Astrocyte of the spinal cord (primary cell): ENCODE measurements around the gene PMPCB.
"Not testable (repeated sequence)": the region's sequence is repeated elsewhere in the genome, so short reads cannot be mapped to it uniquely, and the experiment has no call there.

Experiments
- DNase-seq: peaks from one replicate; pipeline ENCODE4 v3.0.0; 2011; ENCODE audit warnings: low read depth, low spot score
- H3K4me3 ChIP-seq: 2 replicates; pipeline ENCODE4 v1.5.1; 2011; ENCODE audit warnings: low read depth, mild to moderate bottlenecking, low read length, moderate library complexity
- CTCF ChIP-seq: IDR thresholded peaks from 2 replicates; pipeline ENCODE4 v1.5.1; 2012; ENCODE audit warnings: low read depth, mild to moderate bottlenecking, low read length, inconsistent platforms
- in situ Hi-C: cut with HindIII; loops from 2 replicates; pipeline ENCODE4 v1.10.0; 2017; ENCODE audit warnings: low sequenced_read_pairs

The PMPCB gene

GRCh38 chr7:103296901-103297836, at the start of gene PMPCB:
TSS of gene PMPCB (plus strand) at chr7:103297435. CDS start at chr7:103297460, 25 bp downstream.
- TF ChIP-seq CTCF: peak; percentile 96
- H3K4me3 ChIP-seq: peak within 1 kb of the TSS; percentile 79
- in situ Hi-C loops: no loop called here
- DNase-seq: peak; percentile 91

- H3K4me3 ChIP-seq, DNase-seq, in situ Hi-C loops: not testable (repeated sequence)
Observed at GRCh38 chr7:103253699-103254506, 43.3 kb upstream of the PMPCB start.

GRCh38 chr7:103264054-103264453, 33.2 kb upstream of the PMPCB start:
- DNase-seq, H3K4me3 ChIP-seq, in situ Hi-C loops: not testable (repeated sequence)

- H3K4me3 ChIP-seq, DNase-seq, in situ Hi-C loops: not testable (repeated sequence)
Observed at GRCh38 chr7:103266229-103266628, 31.0 kb upstream of the PMPCB start.

GRCh38 chr7:103273374-103273773, 23.9 kb upstream of the PMPCB start:
- in situ Hi-C loops: not testable (repeated sequence)

GRCh38 chr7:103274867-103275266, 22.4 kb upstream of the PMPCB start:
- DNase-seq, H3K4me3 ChIP-seq, in situ Hi-C loops: not testable (repeated sequence)

More at GRCh38 chr7:103273374-103273773, 23.9 kb upstream of the PMPCB start:
- not testable (repeated sequence) for DNase-seq, H3K4me3 ChIP-seq

- H3K4me3 ChIP-seq, in situ Hi-C loops, DNase-seq: not testable (repeated sequence)
Observed at GRCh38 chr7:103278195-103278594, 19.0 kb upstream of the PMPCB start.

- in situ Hi-C loops: not testable (repeated sequence)
- peak; percentile 15 for DNase-seq
- H3K4me3 ChIP-seq: peak overlapping the region; percentile 57
Observed at GRCh38 chr7:103279636-103279962, 17.6 kb upstream of the PMPCB start.

GRCh38 chr7:103279963-103280802, 17.1 kb upstream of the PMPCB start:
- in situ Hi-C loops: not testable (repeated sequence)
- peak; percentile 56 for DNase-seq
- H3K4me3 ChIP-seq: peak overlapping the region; percentile 57

GRCh38 chr7:103280803-103281155, 16.5 kb upstream of the PMPCB start:
- in situ Hi-C loops: not testable (repeated sequence)
- peak; percentile 4 for DNase-seq
- peak overlapping the region; percentile 57 for H3K4me3 ChIP-seq

GRCh38 chr7:103282802-103283427, 14.3 kb upstream of the PMPCB start:
- in situ Hi-C loops, DNase-seq, H3K4me3 ChIP-seq: not testable (repeated sequence)
